Measurements from ENCODE around the gene KLF6.
A peak's percentile ranks its signal among the peaks of the same experiment; 100 is the strongest.

Gene KLF6

DNA sequence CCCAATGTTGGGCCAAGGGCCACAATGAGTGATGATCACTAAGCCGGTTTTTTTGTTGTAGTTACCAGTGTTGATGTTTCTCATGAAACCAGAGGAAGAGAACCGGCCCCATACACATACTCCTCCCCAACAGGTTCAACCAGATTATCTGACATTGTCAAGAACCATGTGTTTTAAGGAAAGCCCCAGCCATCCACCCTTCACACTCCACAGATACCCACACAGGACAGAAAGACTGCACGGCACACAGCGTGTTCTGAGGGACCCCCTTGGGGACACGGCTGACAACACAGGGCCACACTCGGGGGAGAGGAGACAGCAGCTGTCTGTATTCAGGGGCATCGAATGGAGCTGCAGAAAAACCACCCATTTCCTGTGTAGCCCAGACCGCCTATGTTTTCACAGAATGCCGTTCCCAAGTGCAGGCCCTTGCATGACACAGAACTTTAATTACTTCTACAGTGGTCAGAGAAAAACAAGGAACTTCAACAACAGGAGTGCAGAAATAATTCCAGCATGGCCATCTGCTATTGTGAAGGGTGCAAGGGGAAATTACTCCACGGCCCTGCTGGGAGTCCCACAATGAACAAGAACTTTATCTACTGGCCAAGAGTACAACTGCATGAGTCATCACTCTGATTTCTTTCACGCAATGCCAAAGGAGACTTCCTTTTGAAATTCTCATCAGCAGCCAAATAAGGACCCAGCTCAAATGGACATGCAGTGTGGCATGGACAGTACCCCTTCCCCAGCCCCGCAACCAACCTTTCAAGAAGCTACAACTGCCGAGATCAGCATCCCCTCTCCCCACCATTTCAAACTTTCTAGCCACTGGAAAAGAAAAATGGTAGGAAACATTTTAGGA is 2.3 kb downstream of the KLF6 start:
- H2AFZ ChIP-seq (ENCODE audit: low read depth, low read length, severe bottlenecking) = no peak overlapping the region
- H3K4me3 ChIP-seq (ENCODE audit: insufficient read depth, low read length, poor library complexity, severe bottlenecking) = peak overlapping the region; percentile 81
- H3K4me2 ChIP-seq (ENCODE audit: low read depth, low read length, poor library complexity, severe bottlenecking) = peak overlapping the region; percentile 80
- H3K27me3 ChIP-seq (ENCODE audit: low read length) = no peaks in the 10 kb centered on the region
- peaks cover 10% of the 10 kb centered on the region; the same call in 1 of the 2 replicates for H3F3A ChIP-seq (ENCODE audit: insufficient read depth)
- peak overlapping the region; percentile 93 for H3K9ac ChIP-seq (ENCODE audit: low read length)
- peak overlapping the region; percentile 82 for H3K27ac ChIP-seq (ENCODE audit: low read depth, low read length)
- H3K9me2 ChIP-seq (replicated peaks; ENCODE audit: insufficient read depth, low read length) = no peaks in the 10 kb centered on the region
- no peaks in the 10 kb centered on the region for H3K9me3 ChIP-seq (ENCODE audit: insufficient read depth, low read length)
- peaks cover 30% of the 10 kb centered on the region for H3K79me2 ChIP-seq (ENCODE audit: insufficient read depth, low read length)
- peaks cover 13% of the 10 kb centered on the region for H3K36me3 ChIP-seq (ENCODE audit: low read length)
- TF ChIP-seq EZH2phosphoT487 (conservative IDR thresholded peaks at IDR 0.05; ENCODE audit: low read length) = no peak
- H4K20me1 ChIP-seq (ENCODE audit: low read depth, low read length) = 0 out of 2 replicates have a peak, but pooled peaks cover 6% of the 10 kb centered on the region

DNA sequence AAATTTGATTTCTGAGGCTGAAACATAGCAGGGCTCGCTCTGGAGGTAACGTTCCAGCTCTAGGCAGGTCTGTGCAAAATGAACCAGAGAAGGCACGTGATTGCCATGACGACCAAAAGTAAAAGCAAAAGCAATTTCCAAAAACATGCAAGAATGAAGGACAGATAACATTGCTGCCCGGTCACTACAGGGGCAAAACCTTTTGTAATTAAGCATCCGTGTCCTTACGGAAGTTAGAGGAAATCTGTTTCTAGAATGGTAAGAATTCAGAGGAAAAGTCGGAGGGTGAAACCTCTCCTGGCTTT is 2.9 kb downstream of the KLF6 start:
- Histone ChIP-seq H3K36me3 (ENCODE audit: low read length) (peaks cover 13% of the 10 kb centered on the region), H3F3A (ENCODE audit: insufficient read depth) (peaks cover 10% of the 10 kb centered on the region; the same call in 1 of the 2 replicates), H3K4me3 (ENCODE audit: insufficient read depth, low read length, poor library complexity, severe bottlenecking) (no peak overlapping the region), H3K27me3 (ENCODE audit: low read length) (no peaks in the 10 kb centered on the region), H3K9me2 (replicated peaks; ENCODE audit: insufficient read depth, low read length) (no peaks in the 10 kb centered on the region), H3K9ac (ENCODE audit: low read length) (no peak overlapping the region), H3K79me2 (ENCODE audit: insufficient read depth, low read length) (peaks cover 30% of the 10 kb centered on the region), H3K9me3 (ENCODE audit: insufficient read depth, low read length) (no peaks in the 10 kb centered on the region), H4K20me1 (ENCODE audit: low read depth, low read length) (0 out of 2 replicates have a peak, but pooled peaks cover 6% of the 10 kb centered on the region), H3K4me2 (ENCODE audit: low read depth, low read length, poor library complexity, severe bottlenecking) (peak overlapping the region; percentile 80), H3K27ac (ENCODE audit: low read depth, low read length) (peak overlapping the region; percentile 82), H2AFZ (ENCODE audit: low read depth, low read length, severe bottlenecking) (no peak overlapping the region)
- no peak for TF ChIP-seq EZH2phosphoT487 (conservative IDR thresholded peaks at IDR 0.05; ENCODE audit: low read length)
- TF ChIP-seq, protein P1, sequence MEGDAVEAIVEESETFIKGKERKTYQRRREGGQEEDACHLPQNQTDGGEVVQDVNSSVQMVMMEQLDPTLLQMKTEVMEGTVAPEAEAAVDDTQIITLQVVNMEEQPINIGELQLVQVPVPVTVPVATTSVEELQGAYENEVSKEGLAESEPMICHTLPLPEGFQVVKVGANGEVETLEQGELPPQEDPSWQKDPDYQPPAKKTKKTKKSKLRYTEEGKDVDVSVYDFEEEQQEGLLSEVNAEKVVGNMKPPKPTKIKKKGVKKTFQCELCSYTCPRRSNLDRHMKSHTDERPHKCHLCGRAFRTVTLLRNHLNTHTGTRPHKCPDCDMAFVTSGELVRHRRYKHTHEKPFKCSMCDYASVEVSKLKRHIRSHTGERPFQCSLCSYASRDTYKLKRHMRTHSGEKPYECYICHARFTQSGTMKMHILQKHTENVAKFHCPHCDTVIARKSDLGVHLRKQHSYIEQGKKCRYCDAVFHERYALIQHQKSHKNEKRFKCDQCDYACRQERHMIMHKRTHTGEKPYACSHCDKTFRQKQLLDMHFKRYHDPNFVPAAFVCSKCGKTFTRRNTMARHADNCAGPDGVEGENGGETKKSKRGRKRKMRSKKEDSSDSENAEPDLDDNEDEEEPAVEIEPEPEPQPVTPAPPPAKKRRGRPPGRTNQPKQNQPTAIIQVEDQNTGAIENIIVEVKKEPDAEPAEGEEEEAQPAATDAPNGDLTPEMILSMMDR (IDR thresholded peaks at IDR 0.05; ENCODE audit: insufficient read depth, low read length, poor library complexity, severe bottlenecking) = no peak

DNA sequence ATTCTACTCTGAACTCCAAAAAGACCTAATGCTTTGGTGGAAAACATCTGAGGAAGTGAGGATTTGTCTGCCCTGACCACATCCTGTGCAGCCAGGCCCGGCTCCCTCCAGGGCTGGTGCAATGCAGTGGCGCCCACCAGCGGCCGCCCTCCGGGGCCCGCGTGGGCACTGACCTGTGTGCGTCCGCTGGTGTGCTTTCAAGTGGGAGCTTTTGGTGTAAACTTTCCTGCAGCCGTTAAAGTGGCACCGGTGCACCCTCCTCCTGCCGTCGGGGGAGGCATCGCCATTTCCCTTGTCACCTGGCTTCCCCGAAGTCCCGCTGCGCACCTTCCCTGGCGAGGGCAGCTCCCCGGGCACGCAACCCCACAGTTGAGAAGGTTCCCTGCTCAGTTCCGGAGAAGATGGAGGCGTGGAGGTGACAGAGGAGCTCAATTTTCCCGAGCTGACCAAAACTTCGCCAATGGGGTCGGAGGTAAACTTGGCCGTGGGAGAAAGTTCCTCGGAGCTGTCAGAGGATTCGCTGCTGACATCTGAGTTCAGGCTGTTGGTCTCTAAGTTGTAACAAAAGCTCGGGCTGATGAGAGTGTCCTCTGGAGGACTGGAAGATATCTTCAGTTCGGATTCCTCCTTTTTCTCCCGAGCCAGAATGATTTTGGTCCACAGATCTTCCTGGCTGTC is 3.4 kb downstream of the KLF6 start:
- Histone ChIP-seq H3F3A (ENCODE audit: insufficient read depth) (peaks cover 10% of the 10 kb centered on the region; the same call in 1 of the 2 replicates), H2AFZ (ENCODE audit: low read depth, low read length, severe bottlenecking) (no peak overlapping the region), H3K36me3 (ENCODE audit: low read length) (peaks cover 13% of the 10 kb centered on the region), H3K4me3 (ENCODE audit: insufficient read depth, low read length, poor library complexity, severe bottlenecking) (no peak overlapping the region), H3K27me3 (ENCODE audit: low read length) (no peaks in the 10 kb centered on the region), H3K27ac (ENCODE audit: low read depth, low read length) (no peak overlapping the region), H3K79me2 (ENCODE audit: insufficient read depth, low read length) (peaks cover 30% of the 10 kb centered on the region), H3K4me2 (ENCODE audit: low read depth, low read length, poor library complexity, severe bottlenecking) (no peak overlapping the region), H3K9me2 (replicated peaks; ENCODE audit: insufficient read depth, low read length) (no peaks in the 10 kb centered on the region), H3K9me3 (ENCODE audit: insufficient read depth, low read length) (no peaks in the 10 kb centered on the region), H3K9ac (ENCODE audit: low read length) (no peak overlapping the region), H4K20me1 (ENCODE audit: low read depth, low read length) (0 out of 2 replicates have a peak, but pooled peaks cover 6% of the 10 kb centered on the region)
- TF ChIP-seq EZH2phosphoT487 (conservative IDR thresholded peaks at IDR 0.05; ENCODE audit: low read length) = no peak
- TF ChIP-seq, protein P1 (IDR thresholded peaks at IDR 0.05; ENCODE audit: insufficient read depth, low read length, poor library complexity, severe bottlenecking) = no peak
